ENCODE results near the gene RBKS.
"Not testable (repeated sequence)": the region's sequence is repeated elsewhere in the genome, so short reads cannot be mapped to it uniquely, and the experiment has no call there.

The RBKS gene

GRCh38 chr2:27796791-27797765, 93.1 kb downstream of the RBKS start:
- no peak for DNase-seq

- no peak for DNase-seq
Measured at GRCh38 chr2:27795868-27796277, 94.3 kb downstream of the RBKS start.

- DNase-seq: no peak
Measured at GRCh38 chr2:27795093-27795834, 94.9 kb downstream of the RBKS start.

- DNase-seq: no peak
Measured at GRCh38 chr2:27792759-27793158, 97.4 kb downstream of the RBKS start.

DNA sequence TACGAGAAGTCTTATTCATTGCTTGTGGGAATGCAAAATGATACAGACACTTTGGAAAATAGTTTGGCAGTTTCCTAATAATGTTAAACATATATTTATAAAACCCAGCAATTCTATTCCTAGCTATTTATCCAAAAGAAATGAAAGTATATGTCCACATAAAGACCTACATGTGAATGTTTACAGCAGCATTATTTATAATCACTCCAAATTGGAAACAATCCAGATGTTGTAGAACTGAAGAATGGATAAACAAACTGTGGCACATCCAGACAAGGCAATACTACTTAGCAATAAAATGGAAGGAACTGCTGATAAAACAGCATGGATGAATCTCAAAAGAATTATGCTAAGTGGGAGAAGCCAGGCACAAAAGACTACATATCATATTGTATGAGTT, 99.4 kb downstream of the RBKS start:
- DNase-seq: no peak

GRCh38 chr2:27782701-27783100, 107.5 kb downstream of the RBKS start:
- DNase-seq: no peak

GRCh38 chr2:27781496-27781895, 108.7 kb downstream of the RBKS start:
- peak in 1 of 2 experiments; percentile 20 for DNase-seq

- DNase-seq: no peak
Measured at GRCh38 chr2:27779417-27780055, 110.7 kb downstream of the RBKS start.

DNA sequence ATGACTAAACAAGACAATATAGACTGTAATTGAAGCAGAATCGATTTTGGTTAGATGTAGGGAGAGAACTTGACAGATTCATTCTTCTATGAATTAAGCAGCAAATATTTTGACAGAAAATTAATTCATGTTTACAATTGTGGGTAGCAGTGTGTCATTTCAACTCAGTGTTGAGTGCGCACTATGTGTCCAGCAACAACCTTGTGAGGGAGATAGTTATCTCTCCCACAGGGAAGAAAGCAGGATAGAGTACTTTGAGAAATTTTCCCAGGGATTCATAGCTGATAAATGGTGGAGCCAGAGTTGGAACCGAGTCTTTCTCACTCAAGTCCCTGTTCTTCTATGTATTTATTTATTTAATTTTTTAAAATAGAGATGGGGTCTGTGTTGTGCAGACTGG, 113.5 kb downstream of the RBKS start:
- no peak for DNase-seq

GRCh38 chr2:27776097-27776496, 114.1 kb downstream of the RBKS start:
- no peak for DNase-seq

- DNase-seq: no peak
Measured at GRCh38 chr2:27773959-27774358, 116.2 kb downstream of the RBKS start.

GRCh38 chr2:27772804-27773203, 117.4 kb downstream of the RBKS start:
- DNase-seq: no peak

DNA sequence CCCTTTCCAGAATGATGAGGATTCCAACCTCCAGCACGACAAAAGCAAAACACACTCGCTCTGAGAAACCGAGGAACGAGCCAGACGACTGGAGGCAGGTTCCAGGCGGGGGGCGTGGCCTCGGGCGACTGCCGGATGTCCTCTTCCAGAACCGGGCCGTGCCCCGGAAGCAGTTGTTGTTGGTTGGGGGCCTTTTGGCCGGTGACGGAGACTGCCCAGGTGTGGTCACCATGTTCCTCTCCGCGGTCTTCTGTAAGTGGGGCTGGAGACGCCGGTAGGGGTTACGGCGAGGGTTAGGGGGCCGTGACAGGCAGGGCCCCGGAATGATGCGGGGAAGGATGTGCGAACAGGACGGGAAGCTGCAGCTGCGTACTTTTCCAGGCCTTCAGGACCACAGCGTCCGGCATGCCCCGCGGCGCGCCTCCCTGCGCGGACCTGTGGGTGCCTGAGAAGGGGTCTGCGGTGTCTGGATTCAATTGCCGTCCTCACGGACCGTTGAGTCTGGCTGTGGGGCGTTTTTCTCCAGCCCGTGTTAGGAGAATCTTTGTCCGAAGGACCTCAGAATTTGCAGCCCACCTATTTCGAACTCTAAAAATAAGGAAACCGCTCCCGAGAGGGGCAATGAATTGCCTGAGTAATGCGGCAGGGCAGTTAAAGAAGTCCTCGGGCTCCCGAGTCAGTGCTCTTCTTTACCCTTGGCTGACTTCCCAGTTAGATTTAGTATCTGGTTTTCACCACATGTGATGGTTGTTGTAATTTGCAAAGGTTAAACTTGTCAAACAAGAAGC, 118.4 kb downstream of the RBKS start, which contains the start of gene MRPL33:
MRPL33 (plus strand) TSS at position 172 of the 788 bp plus-strand sequence; CDS start at position 231, 59 bp downstream.
- peak; percentile 88 to 96 for DNase-seq

GRCh38 chr2:27771202-27771547, 119.0 kb downstream of the RBKS start:
- peak in 1 of 2 experiments; percentile 40 for DNase-seq

GRCh38 chr2:27766287-27766661, 123.9 kb downstream of the RBKS start:
- DNase-seq: no peak

DNA sequence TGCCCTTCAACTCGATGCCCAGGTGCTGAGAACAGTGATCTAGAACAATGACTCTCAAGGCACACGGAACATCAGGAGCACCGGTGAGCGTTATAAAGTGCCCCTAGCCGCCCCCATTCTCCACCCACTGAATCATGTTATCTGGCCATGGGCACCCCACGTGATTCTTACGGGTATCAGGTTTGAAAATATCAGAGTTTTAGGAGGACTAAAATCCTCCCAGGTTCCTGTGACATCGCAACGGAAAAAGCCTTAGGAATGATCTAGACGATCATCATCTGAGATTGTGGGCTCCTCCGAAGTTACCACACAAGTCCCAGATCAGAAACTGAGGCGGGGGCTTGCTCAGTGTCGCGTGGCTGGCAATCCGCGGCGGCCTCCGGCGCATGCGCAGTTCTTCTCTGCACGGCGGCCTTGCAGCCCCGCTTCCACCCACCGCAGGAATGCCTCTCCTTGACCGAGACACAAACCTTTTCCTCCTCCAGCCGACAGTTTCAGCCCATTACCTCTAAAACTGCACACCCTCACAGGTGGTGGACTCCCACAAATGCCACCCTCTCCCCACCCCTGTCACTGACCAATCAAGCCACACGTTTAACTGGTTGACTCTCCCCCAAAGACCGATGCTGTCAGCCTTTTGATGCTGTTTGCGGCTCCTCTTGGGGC, 124.4 kb downstream of the RBKS start:
- DNase-seq: peak in 1 of 2 experiments; percentile 8

GRCh38 chr2:27764526-27764925, 125.7 kb downstream of the RBKS start:
- not testable (repeated sequence) for DNase-seq

DNA sequence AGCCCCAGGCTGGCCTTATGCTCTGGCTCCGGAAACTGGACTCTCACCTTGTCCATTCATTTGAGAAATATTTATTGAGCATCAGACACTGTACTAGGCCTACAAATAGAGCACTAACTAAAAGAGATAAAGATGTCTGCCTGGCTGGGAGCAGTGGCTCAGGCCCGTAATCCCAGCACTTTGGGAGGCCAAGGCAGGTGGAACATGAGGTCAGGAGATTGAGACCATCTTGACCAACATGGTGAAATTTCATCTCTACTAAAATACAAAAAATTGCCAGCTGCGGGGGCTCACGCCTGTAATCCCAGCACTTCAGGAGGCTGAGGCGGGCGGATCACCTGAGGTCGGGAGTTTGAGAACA, 126.3 kb downstream of the RBKS start:
- DNase-seq: no peak

DNA sequence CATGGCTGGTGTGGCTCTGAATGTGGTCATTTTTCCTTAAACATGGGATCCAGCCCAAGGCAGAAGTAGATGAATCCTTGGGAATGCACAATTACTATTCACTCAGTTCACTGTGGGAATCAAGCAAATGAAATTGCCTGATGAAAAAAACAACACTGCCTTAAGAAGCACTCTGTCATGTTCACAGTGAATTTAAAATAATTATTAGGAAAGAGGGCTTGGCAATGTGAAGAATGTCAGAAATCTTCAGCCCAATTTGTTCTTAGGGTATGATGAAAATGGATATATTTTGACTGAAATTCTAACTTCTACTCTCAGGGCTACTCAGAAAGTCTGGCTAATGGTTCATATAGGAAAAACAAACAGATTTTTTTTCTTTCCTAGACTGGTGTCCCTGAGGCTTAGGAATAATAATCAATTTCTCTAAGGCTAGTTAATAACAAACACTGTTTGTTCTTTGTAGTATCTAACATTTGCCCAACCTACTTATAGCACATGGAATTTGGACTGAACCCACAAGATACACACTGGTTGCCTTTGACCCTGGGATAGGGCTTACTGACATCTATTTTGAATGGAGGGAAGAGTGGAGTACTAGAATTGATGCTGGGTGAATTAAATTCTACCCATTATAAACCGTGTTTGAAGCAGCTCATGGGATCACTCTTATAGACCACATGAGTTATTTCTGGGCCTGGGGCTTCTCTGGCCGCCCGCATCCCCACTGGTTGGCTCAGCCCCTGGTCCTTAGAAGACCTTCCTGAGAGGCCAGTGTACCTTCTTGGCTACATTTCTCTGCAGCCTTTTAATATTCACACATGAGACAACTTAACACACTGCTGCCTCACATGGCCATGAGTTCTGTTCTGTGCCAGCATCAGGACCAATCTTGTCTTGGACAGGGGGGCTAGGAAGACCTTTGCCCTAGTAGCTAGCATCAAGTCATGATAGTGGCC, 127.0 kb downstream of the RBKS start:
- no peak for DNase-seq

- no peak for DNase-seq
Measured at GRCh38 chr2:27756544-27757498, 133.4 kb downstream of the RBKS start.
